Measurements from ENCODE around the gene SEC11C. TPM values are rescaled to one million over a fixed set of nuclear protein-coding genes. Genes with fewer than 3 reads are reported as not detected.

The SEC11C gene
- total RNA-seq = 15.5 and 26.8 TPM in 2 replicates

DNA sequence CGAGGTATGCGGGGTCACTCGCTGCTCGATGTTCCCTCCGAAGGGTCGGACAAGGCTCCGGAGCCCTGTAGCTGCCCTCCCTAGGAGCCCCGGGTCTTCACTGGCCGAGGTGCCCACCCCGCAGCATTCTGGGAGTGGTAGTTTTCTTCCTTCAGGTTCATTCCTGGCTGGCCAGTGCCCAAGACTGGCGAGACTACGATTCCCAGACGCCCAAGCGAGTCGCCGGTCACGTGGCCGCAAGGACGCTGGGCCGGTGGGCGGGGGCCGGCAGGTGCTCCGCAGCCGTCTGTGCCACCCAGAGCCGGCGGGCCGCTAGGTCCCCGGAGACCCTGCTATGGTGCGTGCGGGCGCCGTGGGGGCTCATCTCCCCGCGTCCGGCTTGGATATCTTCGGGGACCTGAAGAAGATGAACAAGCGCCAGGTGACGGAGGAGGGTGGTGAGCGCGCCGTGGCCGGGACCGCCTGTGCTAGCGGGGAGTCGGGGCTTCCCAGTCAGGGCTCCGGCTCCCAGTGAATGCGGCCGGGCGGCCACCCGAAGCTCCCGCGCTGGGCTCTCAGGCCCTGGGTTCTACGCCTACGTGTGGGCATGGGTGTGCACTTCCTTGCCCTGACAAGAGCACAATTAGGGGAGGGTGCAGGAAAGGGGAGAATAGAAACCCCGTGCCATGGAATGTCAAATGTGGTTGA lies at the start of gene SEC11C:
TSS of gene SEC11C (plus strand) at position 270 of the 687 bp plus-strand sequence. CDS start at position 335, 65 bp downstream.

Other genes with a start within 250 kb of the SEC11C start
- not detected in 2 replicates for gene GRP, start 80.3 kb downstream of the SEC11C start, total RNA-seq
- not detected in 2 replicates for gene RAX, start 133.6 kb downstream of the SEC11C start, total RNA-seq
- gene CPLX4, start 178.8 kb downstream of the SEC11C start, total RNA-seq = not detected in 2 replicates
- 158 and 181 TPM in 2 replicates for gene LMAN1, start 219.4 kb downstream of the SEC11C start, total RNA-seq

Data from aortic smooth muscle cell (primary cell).